Liver (tissue), 9 donors: ENCODE data around the gene KRTAP4-5. TPM values are rescaled to one million over a fixed set of nuclear protein-coding genes. Genes with fewer than 3 reads are reported as not detected.
"Not testable (repeated sequence)": the region's sequence is repeated elsewhere in the genome, so short reads cannot be mapped to it uniquely, and the experiment has no call there.

Experiments
- DNase-seq: peaks from one replicate; pipeline ENCODE4 v3.0.0-alpha.2; 2017; ENCODE audit warnings: low spot score
- H3K27ac ChIP-seq, 2 donors: one replicate each; pipeline ENCODE4 v1.7.0; 2013; ENCODE audit warnings: inconsistent platforms in 2 of 2, low read length in 2 of 2, control low read depth in 1 of 2, low read depth in 1 of 2, mild to moderate bottlenecking in 1 of 2
- H3K27me3 ChIP-seq, 4 donors: one replicate each; pipeline versions ENCODE4 v1.6.1 to v1.7.0; 2013; ENCODE audit warnings: low read length in 3 of 4, inconsistent platforms in 1 of 4, mild to moderate bottlenecking in 1 of 4, moderate library complexity in 1 of 4; ENCODE audit not compliant: control insufficient read depth in 4 of 4, insufficient read depth in 4 of 4
- H3K36me3 ChIP-seq, 4 donors: one replicate each; pipeline versions ENCODE4 v1.6.1 to v1.7.0; 2013; ENCODE audit warnings: low read length in 3 of 4, mild to moderate bottlenecking in 3 of 4, low read depth in 1 of 4, moderate library complexity in 1 of 4; ENCODE audit not compliant: control insufficient read depth in 4 of 4, insufficient read depth in 3 of 4
- H3K4me1 ChIP-seq, 4 donors: one replicate each; pipeline versions ENCODE4 v1.6.1 to v1.7.0; 2013; ENCODE audit warnings: low read length in 3 of 4, mild to moderate bottlenecking in 3 of 4, moderate library complexity in 1 of 4; ENCODE audit not compliant: control insufficient read depth in 4 of 4, insufficient read depth in 4 of 4
- H3K4me3 ChIP-seq, 3 donors: one replicate each; pipeline versions ENCODE4 v1.6.1 to v1.7.0; 2013; ENCODE audit warnings: low read length in 3 of 3, control low read depth in 1 of 3, low read depth in 1 of 3, mild to moderate bottlenecking in 1 of 3
- H3K9ac ChIP-seq, 2 donors: one replicate each; pipeline ENCODE4 v1.7.0; 2013; ENCODE audit warnings: low read length in 2 of 2, mild to moderate bottlenecking in 2 of 2, moderate library complexity in 2 of 2, control low read depth in 1 of 2, low read depth in 1 of 2
- H3K9me3 ChIP-seq, 4 donors: one replicate each; pipeline versions ENCODE4 v1.6.1 to v1.7.0; 2013; ENCODE audit warnings: low read length in 3 of 4; ENCODE audit not compliant: control insufficient read depth in 4 of 4
- FOXA1 ChIP-seq: IDR thresholded peaks from 2 replicates; pipeline ENCODE4 v1.6.1; 2016; ENCODE audit warnings: antibody characterized with exemption
- FOXA2 ChIP-seq: IDR thresholded peaks from 2 replicates; pipeline ENCODE4 v1.6.1; 2016; ENCODE audit warnings: antibody characterized with exemption
- GABPA ChIP-seq, 2 donors: IDR thresholded peaks in 1 of 2; conservative IDR thresholded peaks in 1 of 2; 2 replicates each; pipeline ENCODE4 v1.6.1; 2016; ENCODE audit warnings: antibody characterized with exemption in 2 of 2, mild to moderate bottlenecking in 1 of 2, moderate library complexity in 1 of 2
- HNF4A ChIP-seq, 2 donors: conservative IDR thresholded peaks; 2 replicates each; pipeline ENCODE4 v1.6.1; 2016; ENCODE audit warnings: antibody characterized with exemption in 2 of 2, mild to moderate bottlenecking in 2 of 2
- HNF4G ChIP-seq: IDR thresholded peaks from 2 replicates; pipeline ENCODE4 v1.6.1; 2016; ENCODE audit warnings: antibody characterized with exemption
- NR2F2 ChIP-seq: IDR thresholded peaks from 2 replicates; pipeline ENCODE4 v1.6.1; 2016; ENCODE audit warnings: antibody characterized with exemption
- RXRA ChIP-seq, 2 donors: IDR thresholded peaks; 2 replicates each; pipeline ENCODE4 v1.6.1; 2017 to 2018; ENCODE audit warnings: antibody characterized with exemption in 2 of 2, mild to moderate bottlenecking in 1 of 2
- SP1 ChIP-seq: IDR thresholded peaks from 2 replicates; pipeline ENCODE4 v1.6.1; 2018; ENCODE audit warnings: antibody characterized with exemption, mild to moderate bottlenecking
- YY1 ChIP-seq: IDR thresholded peaks from 2 replicates; pipeline ENCODE4 v1.6.1; 2016; ENCODE audit warnings: antibody characterized with exemption, mild to moderate bottlenecking
- WGBS: extraction: QIAGEN DNeasy Blood & Tissue Kit; methylation state at CpG from one replicate; pipeline ENCODE4 v1.1.7; 2013; 5-methylcytosine and 5-hydroxymethylcytosine counted together
- polyA plus RNA-seq, 2 donors: library from polyadenylated mRNA; stranded (reverse) in 1 of 2; unstranded in 1 of 2; fragments of 200-250 nt in 1 of 2; fragments of >200 nt in 1 of 2; fragmentation: Nextera tagmentation in 1 of 2; extraction: Ambion mirVana in 1 of 2; gene quantifications; one replicate each; pipeline versions ENCODE4 v1.2.1 to v1.2.3, GENCODE V29; 2013 to 2015
- total RNA-seq, 2 donors: library from RNA; depleted of rRNA; stranded (reverse); fragments of >200 nt; gene quantifications; one replicate each; pipeline ENCODE4 v1.2.3, GENCODE V29; 2014
- TF ChIP-seq, protein P1 (sequence below): IDR thresholded peaks from 2 replicates; pipeline ENCODE4 v1.6.1; 2016; ENCODE audit warnings: antibody characterized with exemption
- TF ChIP-seq, protein P2 (sequence below): IDR thresholded peaks from 2 replicates; pipeline ENCODE4 v1.6.1; 2016; ENCODE audit warnings: antibody characterized with exemption
- TF ChIP-seq, protein P3 (sequence below): fragments of 150-350 bp; IDR thresholded peaks from 2 replicates; pipeline ENCODE4 v1.5.1; 2017; ENCODE audit warnings: improper control_type of control experiment, low read depth, low read length; ENCODE audit not compliant: missing input control
- donor health status: healthy.
- donor health status: healthy.
- donor health status: healthy.
- donor health status: healthy.
- donor health status: healthy.

KRTAP4-5 gene
- total and polyA plus RNA-seq, 4 donors: not detected

DNA sequence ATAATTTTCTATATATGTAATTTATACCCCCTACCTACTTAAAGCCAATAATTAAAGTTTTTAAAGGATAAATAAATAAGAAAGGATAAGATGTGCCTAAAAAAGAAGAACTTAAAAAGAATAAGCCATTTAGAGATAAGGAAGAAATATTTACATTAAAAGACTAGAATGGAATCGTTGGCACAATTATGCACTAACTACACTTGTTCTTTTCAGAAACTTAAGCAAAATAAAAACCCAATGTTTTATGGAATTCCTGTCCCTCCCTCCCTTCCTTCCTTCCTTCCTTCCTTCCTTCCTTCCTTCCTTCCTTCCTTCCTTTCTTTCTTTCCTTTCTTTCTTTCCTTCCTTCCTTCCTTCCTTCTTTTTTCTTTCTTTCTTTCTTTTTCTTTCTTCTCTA lies 4.8 kb downstream of the KRTAP4-5 start:
- 84% methylated on average over 1 of the region's 1 CpG for WGBS

DNA sequence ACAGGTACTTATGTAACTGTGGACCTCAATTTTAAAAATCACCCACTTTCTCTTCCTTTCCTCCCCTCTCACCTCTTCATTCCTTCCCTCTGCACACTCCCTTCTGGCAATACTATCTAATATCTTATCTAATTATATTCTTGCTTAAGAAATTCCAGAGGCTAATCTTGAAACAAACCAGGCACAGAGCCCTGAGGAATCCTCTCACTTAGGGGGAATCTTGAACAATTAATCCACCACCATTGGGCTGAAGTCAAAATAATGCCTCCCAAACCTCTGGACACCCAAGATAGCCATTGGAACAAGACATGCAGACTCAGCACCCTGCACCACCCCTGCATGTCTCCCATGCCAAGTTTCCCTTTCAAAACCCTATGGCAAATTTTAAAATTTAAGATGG lies 8.3 kb downstream of the KRTAP4-5 start:
- Histone ChIP-seq H3K9me3 (peaks cover 5 to 27% (median 11%) of the 10 kb centered on the region in 4 donors), H3K27me3 (peaks cover 0 to 4% (median under 1%) of the 10 kb centered on the region in 4 donors), H3K36me3 (no peaks in the 10 kb centered on the region), H3K27ac (no peak overlapping the region), H3K4me1 (no peaks in the 10 kb centered on the region), H3K4me3 (no peak overlapping the region), H3K9ac (no peak overlapping the region)
- TF ChIP-seq, protein P1, sequence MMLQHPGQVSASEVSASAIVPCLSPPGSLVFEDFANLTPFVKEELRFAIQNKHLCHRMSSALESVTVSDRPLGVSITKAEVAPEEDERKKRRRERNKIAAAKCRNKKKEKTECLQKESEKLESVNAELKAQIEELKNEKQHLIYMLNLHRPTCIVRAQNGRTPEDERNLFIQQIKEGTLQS: no peak
- TF ChIP-seq FOXA2: no peak
- DNase-seq: no peak

More for the DNA sequence above, 4.8 kb downstream of the KRTAP4-5 start:
- TF ChIP-seq HNF4A (conservative IDR thresholded peaks at IDR 0.05): no peak
- TF ChIP-seq RXRA (IDR thresholded peaks at IDR 0.05): no peak
- TF ChIP-seq, protein P2, sequence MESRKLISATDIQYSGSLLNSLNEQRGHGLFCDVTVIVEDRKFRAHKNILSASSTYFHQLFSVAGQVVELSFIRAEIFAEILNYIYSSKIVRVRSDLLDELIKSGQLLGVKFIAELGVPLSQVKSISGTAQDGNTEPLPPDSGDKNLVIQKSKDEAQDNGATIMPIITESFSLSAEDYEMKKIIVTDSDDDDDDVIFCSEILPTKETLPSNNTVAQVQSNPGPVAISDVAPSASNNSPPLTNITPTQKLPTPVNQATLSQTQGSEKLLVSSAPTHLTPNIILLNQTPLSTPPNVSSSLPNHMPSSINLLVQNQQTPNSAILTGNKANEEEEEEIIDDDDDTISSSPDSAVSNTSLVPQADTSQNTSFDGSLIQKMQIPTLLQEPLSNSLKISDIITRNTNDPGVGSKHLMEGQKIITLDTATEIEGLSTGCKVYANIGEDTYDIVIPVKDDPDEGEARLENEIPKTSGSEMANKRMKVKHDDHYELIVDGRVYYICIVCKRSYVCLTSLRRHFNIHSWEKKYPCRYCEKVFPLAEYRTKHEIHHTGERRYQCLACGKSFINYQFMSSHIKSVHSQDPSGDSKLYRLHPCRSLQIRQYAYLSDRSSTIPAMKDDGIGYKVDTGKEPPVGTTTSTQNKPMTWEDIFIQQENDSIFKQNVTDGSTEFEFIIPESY: no peak
- no peak for TF ChIP-seq HNF4G
- no peak for TF ChIP-seq SP1
- TF ChIP-seq GABPA (IDR thresholded peaks at IDR 0.05 in 1 of 2, conservative IDR thresholded peaks at IDR 0.05 in 1 of 2): no peak
- no peaks in the 10 kb centered on the region for H3K36me3 ChIP-seq
- no peak overlapping the region for H3K9ac ChIP-seq
- H3K9me3 ChIP-seq: peaks cover 5 to 27% (median 9%) of the 10 kb centered on the region in 4 donors
- no peak overlapping the region for H3K4me3 ChIP-seq
- H3K4me1 ChIP-seq: no peaks in the 10 kb centered on the region
- peaks cover 0 to 3% (median 0%) of the 10 kb centered on the region in 4 donors for H3K27me3 ChIP-seq
- no peak for DNase-seq
- no peak overlapping the region for H3K27ac ChIP-seq

DNA sequence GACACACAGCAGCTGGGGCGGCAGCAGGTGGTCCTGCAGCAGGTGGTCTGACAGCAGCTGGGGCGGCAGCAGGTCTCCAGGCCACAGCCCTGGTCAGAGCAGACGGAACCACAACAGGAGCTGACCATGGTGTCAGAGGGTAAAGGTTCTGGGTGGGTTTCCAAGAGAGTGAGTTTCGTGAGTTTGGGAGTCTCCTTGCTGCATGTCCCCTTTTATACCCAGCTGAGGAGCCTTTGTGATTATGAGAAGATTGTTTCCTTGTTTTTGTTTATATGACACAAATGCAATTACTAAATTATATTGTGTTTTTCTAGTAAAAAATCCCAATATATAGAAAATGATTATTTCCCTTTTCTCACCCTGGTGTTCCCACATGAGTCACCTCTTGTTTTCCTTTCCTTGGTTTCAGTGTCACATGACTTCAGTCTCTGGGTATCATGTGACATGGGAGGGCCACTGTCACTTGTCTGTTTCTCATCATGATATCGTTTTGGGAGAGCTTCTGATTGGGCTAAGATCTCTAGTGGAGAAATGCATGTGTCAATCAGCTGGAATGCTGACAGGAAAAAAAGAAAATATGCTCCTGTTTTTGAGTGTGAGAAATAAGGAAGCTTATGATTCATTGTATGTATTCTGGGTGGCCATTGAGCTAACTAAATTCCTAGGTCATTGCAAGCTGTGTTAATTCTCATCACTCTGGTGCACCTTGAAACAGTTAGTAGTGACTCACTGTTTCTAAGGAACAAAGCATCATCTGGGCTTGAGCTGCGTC lies 9.1 kb downstream of the KRTAP4-5 start, which contains the start of gene KRTAP4-6:
KRTAP4-6 (minus strand) TSS at position 185 of the 772 bp plus-strand sequence; CDS start at position 128, 57 bp downstream.
- 82% methylated on average over 6 of the region's 6 CpGs for WGBS
- DNase-seq: no peak
- peaks cover 5 to 27% (median 11%) of the 10 kb centered on the region in 4 donors for H3K9me3 ChIP-seq
- H3K4me3 ChIP-seq: no peak within 1 kb of the TSS
- H3K36me3 ChIP-seq: no peaks in the 10 kb centered on the region
- no peak for TF ChIP-seq YY1
- TF ChIP-seq FOXA1: no peak
- TF ChIP-seq FOXA2: no peak
- TF ChIP-seq, protein P3, sequence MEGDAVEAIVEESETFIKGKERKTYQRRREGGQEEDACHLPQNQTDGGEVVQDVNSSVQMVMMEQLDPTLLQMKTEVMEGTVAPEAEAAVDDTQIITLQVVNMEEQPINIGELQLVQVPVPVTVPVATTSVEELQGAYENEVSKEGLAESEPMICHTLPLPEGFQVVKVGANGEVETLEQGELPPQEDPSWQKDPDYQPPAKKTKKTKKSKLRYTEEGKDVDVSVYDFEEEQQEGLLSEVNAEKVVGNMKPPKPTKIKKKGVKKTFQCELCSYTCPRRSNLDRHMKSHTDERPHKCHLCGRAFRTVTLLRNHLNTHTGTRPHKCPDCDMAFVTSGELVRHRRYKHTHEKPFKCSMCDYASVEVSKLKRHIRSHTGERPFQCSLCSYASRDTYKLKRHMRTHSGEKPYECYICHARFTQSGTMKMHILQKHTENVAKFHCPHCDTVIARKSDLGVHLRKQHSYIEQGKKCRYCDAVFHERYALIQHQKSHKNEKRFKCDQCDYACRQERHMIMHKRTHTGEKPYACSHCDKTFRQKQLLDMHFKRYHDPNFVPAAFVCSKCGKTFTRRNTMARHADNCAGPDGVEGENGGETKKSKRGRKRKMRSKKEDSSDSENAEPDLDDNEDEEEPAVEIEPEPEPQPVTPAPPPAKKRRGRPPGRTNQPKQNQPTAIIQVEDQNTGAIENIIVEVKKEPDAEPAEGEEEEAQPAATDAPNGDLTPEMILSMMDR: no peak
- TF ChIP-seq HNF4A (conservative IDR thresholded peaks at IDR 0.05): no peak
- no peak for TF ChIP-seq RXRA (IDR thresholded peaks at IDR 0.05)
- no peak for TF ChIP-seq GABPA (IDR thresholded peaks at IDR 0.05 in 1 of 2, conservative IDR thresholded peaks at IDR 0.05 in 1 of 2)
- no peak for TF ChIP-seq NR2F2
- no peak within 1 kb of the TSS for H3K9ac ChIP-seq
- peaks cover 0 to 4% (median under 1%) of the 10 kb centered on the region in 4 donors for H3K27me3 ChIP-seq
- no peak within 1 kb of the TSS for H3K27ac ChIP-seq
- H3K4me1 ChIP-seq: no peaks in the 10 kb centered on the region

DNA sequence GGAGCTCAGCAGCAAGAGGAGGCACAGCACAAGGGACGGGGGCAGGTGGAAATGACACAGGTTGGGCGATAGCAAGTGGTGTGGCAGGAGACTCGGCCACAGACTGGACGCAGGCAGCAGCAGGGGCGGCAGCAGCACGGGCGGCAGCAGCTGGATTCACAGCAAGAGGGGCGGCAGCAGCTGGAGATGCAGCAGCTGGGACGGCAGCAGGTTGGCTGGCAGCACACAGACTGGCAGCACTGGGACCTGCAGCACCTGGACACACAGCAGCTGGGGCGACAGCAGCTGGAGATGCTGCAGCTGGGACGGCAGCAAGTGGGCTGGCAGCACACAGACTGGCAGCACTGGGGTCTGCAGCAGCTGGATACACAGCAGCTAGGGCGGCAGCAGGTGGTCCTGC lies 9.8 kb downstream of the KRTAP4-5 start:
- H3K9ac ChIP-seq, H3K36me3 ChIP-seq, H3K27me3 ChIP-seq, H3K27ac ChIP-seq, DNase-seq, H3K4me3 ChIP-seq, H3K4me1 ChIP-seq: not testable (repeated sequence)
- peaks cover 5 to 27% (median 11%) of the 10 kb centered on the region in 4 donors for H3K9me3 ChIP-seq
- WGBS: 84% methylated on average over 12 of the region's 12 CpGs
